Neural progenitor cell (in vitro differentiated cells): Measurements from ENCODE around the gene EPHB2. TPM values are rescaled to one million over a fixed set of nuclear protein-coding genes. Genes with fewer than 3 reads are reported as not detected.

Experiments
- DNase-seq: peaks from one replicate; pipeline ENCODE4 v3.0.0-alpha.2; 2016; ENCODE audit warnings: low spot score
- H2AFZ ChIP-seq: fragments of 200-600 bp; sonication (generic); replicated peaks from 2 replicates; pipeline ENCODE4 v1.6.1; 2016; ENCODE audit warnings: antibody characterized with exemption
- H3F3A ChIP-seq: fragments of 200-600 bp; sonication (generic); 2 replicates; pipeline ENCODE4 v1.6.1; 2016; ENCODE audit warnings: antibody characterized with exemption, low read depth
- H3K27ac ChIP-seq: fragments of 200-600 bp; sonication (generic); 2 replicates; pipeline ENCODE4 v1.5.1; 2016; ENCODE audit warnings: mild to moderate bottlenecking
- H3K27me3 ChIP-seq: fragments of 200-600 bp; sonication (generic); 2 replicates; pipeline ENCODE4 v1.6.1; 2016; ENCODE audit warnings: mild to moderate bottlenecking, moderate library complexity
- H3K36me3 ChIP-seq: fragments of 200-600 bp; sonication (generic); 2 replicates; pipeline ENCODE4 v1.5.1; 2016
- H3K4me1 ChIP-seq: fragments of 200-600 bp; sonication (generic); 2 replicates; pipeline ENCODE4 v1.6.1; 2016; ENCODE audit warnings: mixed run types
- H3K4me2 ChIP-seq: fragments of 200-600 bp; sonication (generic); 2 replicates; pipeline ENCODE4 v1.6.1; 2016
- H3K4me3 ChIP-seq: fragments of 200-600 bp; sonication (generic); 2 replicates; pipeline ENCODE4 v1.5.1; 2016
- H3K79me2 ChIP-seq: fragments of 200-600 bp; sonication (generic); 2 replicates; pipeline ENCODE4 v1.6.1; 2016; ENCODE audit warnings: low read depth
- H3K9ac ChIP-seq: fragments of 200-600 bp; sonication (generic); 2 replicates; pipeline ENCODE4 v1.6.1; 2016
- H3K9me3 ChIP-seq: fragments of 200-600 bp; sonication (generic); 2 replicates; pipeline ENCODE4 v1.5.1; 2016; ENCODE audit warnings: low read depth
- H4K20me1 ChIP-seq: fragments of 200-600 bp; sonication (generic); 2 replicates; pipeline ENCODE4 v1.6.1; 2016; ENCODE audit warnings: low read depth
- H3K27ac Mint-ChIP-seq: 3 replicates; pipeline ENCODE4 v1.8.0; 2021; ENCODE audit warnings: mixed read lengths
- H3K27me3 Mint-ChIP-seq: 2 replicates; pipeline ENCODE4 v1.8.0; 2022; ENCODE audit warnings: low read depth, mild to moderate bottlenecking, inconsistent platforms, moderate library complexity, mixed read lengths; ENCODE audit not compliant: insufficient read depth
- H3K36me3 Mint-ChIP-seq: 3 replicates; pipeline ENCODE4 v1.8.0; 2021; ENCODE audit warnings: mixed read lengths
- H3K4me1 Mint-ChIP-seq: 3 replicates; pipeline ENCODE4 v1.8.0; 2021; ENCODE audit warnings: mixed read lengths
- H3K4me3 Mint-ChIP-seq: 3 replicates; pipeline ENCODE4 v1.8.0; 2021; ENCODE audit warnings: mild to moderate bottlenecking, moderate library complexity, mixed read lengths
- H3K9me3 Mint-ChIP-seq: 3 replicates; pipeline ENCODE4 v1.8.0; 2020; ENCODE audit warnings: mixed read lengths
- CTCF ChIP-seq: fragments of 200-600 bp; sonication (generic); IDR thresholded peaks from 2 replicates; pipeline ENCODE4 v1.5.1; 2017; ENCODE audit warnings: antibody characterized with exemption, mild to moderate bottlenecking
- EZH2 ChIP-seq: fragments of 200-600 bp; sonication (generic); IDR thresholded peaks from 2 replicates; pipeline ENCODE4 v1.6.1; 2017; ENCODE audit warnings: antibody characterized with exemption, mild to moderate bottlenecking, moderate library complexity
- EZH2phosphoT487 ChIP-seq: fragments of 200-600 bp; sonication (generic); IDR thresholded peaks from 2 replicates; pipeline ENCODE4 v1.6.1; 2017; ENCODE audit warnings: antibody characterized with exemption
- total RNA-seq: library from RNA; depleted of rRNA; stranded (reverse); fragments of >200 nt; gene quantifications from 2 replicates; pipeline ENCODE4 v1.2.3, GENCODE V29; 2015; ENCODE audit warnings: low replicate concordance

The EPHB2 gene
- total RNA-seq, 1 donor from 2014 or later: 38.3 TPM

- H3K4me2 ChIP-seq: no peak overlapping the region
- H3K36me3 ChIP-seq: no peaks in the 10 kb centered on the region
- H3K27me3 ChIP-seq: no peaks in the 10 kb centered on the region
- H3K4me3 ChIP-seq: no peak overlapping the region
- Mint-ChIP-seq H3K9me3 (no peaks in the 10 kb centered on the region), H3K27me3 (peaks cover 7% of the 10 kb centered on the region), H3K36me3 (peaks cover 11% of the 10 kb centered on the region), H3K4me1 (peaks cover 56% of the 10 kb centered on the region), H3K4me3 (no peak overlapping the region), H3K27ac (no peak overlapping the region)
- H3K79me2 ChIP-seq: peaks cover 21% of the 10 kb centered on the region
- DNase-seq: no peak
- H2AFZ ChIP-seq: no peak overlapping the region
- H3K27ac ChIP-seq: no peak overlapping the region
- TF ChIP-seq EZH2: no peak
- no peak overlapping the region for H3K9ac ChIP-seq
- peaks cover 32% of the 10 kb centered on the region for H4K20me1 ChIP-seq
- no peaks in the 10 kb centered on the region for H3K9me3 ChIP-seq
- H3K4me1 ChIP-seq: peaks cover 37% of the 10 kb centered on the region
- peaks cover 25% of the 10 kb centered on the region for H3F3A ChIP-seq
These were observed 73.7 kb downstream of the EPHB2 start for GRCh38 chr1:22784317-22784716.

- no peak overlapping the region for H3K4me2 ChIP-seq
- TF ChIP-seq CTCF (no peak), EZH2 (no peak), EZH2phosphoT487 (no peak)
- H3K79me2 ChIP-seq: peaks cover 18% of the 10 kb centered on the region
- no peaks in the 10 kb centered on the region for H3K9me3 ChIP-seq
- DNase-seq: no peak
- Mint-ChIP-seq H3K4me3 (no peak overlapping the region), H3K27me3 (peaks cover 9% of the 10 kb centered on the region), H3K9me3 (no peaks in the 10 kb centered on the region), H3K27ac (no peak overlapping the region), H3K4me1 (peaks cover 56% of the 10 kb centered on the region), H3K36me3 (peaks cover 11% of the 10 kb centered on the region)
- H3K9ac ChIP-seq: no peak overlapping the region
- no peak overlapping the region for H3K4me3 ChIP-seq
- peaks cover 29% of the 10 kb centered on the region for H4K20me1 ChIP-seq
- H2AFZ ChIP-seq: no peak overlapping the region
- H3K27ac ChIP-seq: no peak overlapping the region
- H3K36me3 ChIP-seq: no peaks in the 10 kb centered on the region
- H3K4me1 ChIP-seq: peaks cover 39% of the 10 kb centered on the region
- peaks cover 25% of the 10 kb centered on the region for H3F3A ChIP-seq
- no peaks in the 10 kb centered on the region for H3K27me3 ChIP-seq
These were observed 74.1 kb downstream of the EPHB2 start for GRCh38 chr1:22784737-22785136.

- TF ChIP-seq CTCF: no peak
- TF ChIP-seq EZH2: no peak
- TF ChIP-seq EZH2phosphoT487: no peak
- no peaks in the 10 kb centered on the region for H3K27me3 ChIP-seq
- Mint-ChIP-seq H3K36me3 (peaks cover 11% of the 10 kb centered on the region), H3K27ac (no peak overlapping the region), H3K9me3 (no peaks in the 10 kb centered on the region), H3K4me1 (peaks cover 57% of the 10 kb centered on the region), H3K27me3 (peaks cover 4% of the 10 kb centered on the region), H3K4me3 (no peak overlapping the region)
- H2AFZ ChIP-seq: no peak overlapping the region
- H3K4me1 ChIP-seq: peaks cover 40% of the 10 kb centered on the region
- no peak overlapping the region for H3K4me2 ChIP-seq
- no peaks in the 10 kb centered on the region for H3K9me3 ChIP-seq
- no peak for DNase-seq
- no peak overlapping the region for H3K4me3 ChIP-seq
- H3K79me2 ChIP-seq: peaks cover 8% of the 10 kb centered on the region
- no peak overlapping the region for H3K9ac ChIP-seq
- no peaks in the 10 kb centered on the region for H3K36me3 ChIP-seq
- H4K20me1 ChIP-seq: peaks cover 17% of the 10 kb centered on the region
- no peak overlapping the region for H3K27ac ChIP-seq
- H3F3A ChIP-seq: peaks cover 16% of the 10 kb centered on the region
These were observed 75.5 kb downstream of the EPHB2 start for GRCh38 chr1:22786101-22786500.

GRCh38 chr1:22786719-22787489 lies 76.3 kb downstream of the EPHB2 start:
- Histone ChIP-seq H3K9me3 (no peaks in the 10 kb centered on the region), H3F3A (peaks cover 15% of the 10 kb centered on the region), H3K27ac (no peak overlapping the region), H4K20me1 (peaks cover 12% of the 10 kb centered on the region), H3K27me3 (no peaks in the 10 kb centered on the region), H3K79me2 (no peaks in the 10 kb centered on the region), H3K36me3 (no peaks in the 10 kb centered on the region), H3K4me2 (no peak overlapping the region), H3K4me1 (peaks cover 36% of the 10 kb centered on the region), H2AFZ (no peak overlapping the region), H3K4me3 (no peak overlapping the region), H3K9ac (no peak overlapping the region)
- Mint-ChIP-seq H3K27me3 (peaks cover 4% of the 10 kb centered on the region), H3K9me3 (no peaks in the 10 kb centered on the region), H3K4me1 (peaks cover 53% of the 10 kb centered on the region), H3K4me3 (no peak overlapping the region), H3K27ac (no peak overlapping the region), H3K36me3 (peaks cover 11% of the 10 kb centered on the region)
- TF ChIP-seq EZH2 (no peak), CTCF (no peak), EZH2phosphoT487 (no peak)
- DNase-seq: no peak
